GM18873 (cell line): Measurements from ENCODE around the gene WFDC11.
"Not testable (repeated sequence)": the region's sequence is repeated elsewhere in the genome, so short reads cannot be mapped to it uniquely, and the experiment has no call there.

ENCODE experiments used
- ATAC-seq: cut with Tn5 transposase; IDR thresholded peaks from one replicate; pipeline ENCODE4 v1.9.1; 2021; ENCODE audit warnings: mild to moderate bottlenecking, moderate library complexity, moderate number of reproducible peaks; ENCODE audit not compliant: unreplicated experiment, low FRiP score

WFDC11 gene

GRCh38 chr20:45670139-45670538 lies at the start of gene WFDC11:
TSS of gene WFDC11 (minus strand) at chr20:45670239. CDS start at chr20:45650600, 19,639 bp downstream.
- no peak for ATAC-seq

- ATAC-seq, result not testable (repeated sequence)
Measured at GRCh38 chr20:45716141-45716688, 46.2 kb upstream of the WFDC11 start.

GRCh38 chr20:45704969-45705637 lies 35.1 kb upstream of the WFDC11 start, which contains the start of gene WFDC10B:
TSS of gene WFDC10B (minus strand) at chr20:45705019. CDS start at chr20:45685992, 19,027 bp downstream.
- ATAC-seq, result no peak

- ATAC-seq, result no peak
Measured at GRCh38 chr20:45701873-45702272, 31.8 kb upstream of the WFDC11 start, which contains the start of gene WFDC13. TSS of gene WFDC13 (plus strand) at chr20:45702038. CDS start at chr20:45702124, 86 bp downstream.

- no peak for ATAC-seq
Measured at GRCh38 chr20:45701104-45701503, 31.1 kb upstream of the WFDC11 start.

- ATAC-seq, result no peak
Measured at GRCh38 chr20:45695496-45695895, 25.5 kb upstream of the WFDC11 start.

- not testable (repeated sequence) for ATAC-seq
Measured at GRCh38 chr20:45693346-45693745, 23.3 kb upstream of the WFDC11 start.

GRCh38 chr20:45685896-45686295 lies 15.9 kb upstream of the WFDC11 start:
- no peak for ATAC-seq

- ATAC-seq, result no peak
Measured at GRCh38 chr20:45679650-45680049, 9.6 kb upstream of the WFDC11 start.

- no peak for ATAC-seq
Measured at GRCh38 chr20:45672765-45673164, 2.7 kb upstream of the WFDC11 start.

- ATAC-seq, result not testable (repeated sequence)
Measured at GRCh38 chr20:45657038-45657437, 13.0 kb downstream of the WFDC11 start.

GRCh38 chr20:45651726-45652125 lies 18.3 kb downstream of the WFDC11 start:
- ATAC-seq, result not testable (repeated sequence)

GRCh38 chr20:45649312-45649863 lies 20.7 kb downstream of the WFDC11 start:
- no peak for ATAC-seq

- ATAC-seq, result no peak
Measured at GRCh38 chr20:45647441-45648050, 22.5 kb downstream of the WFDC11 start.

GRCh38 chr20:45646875-45647274 lies 23.2 kb downstream of the WFDC11 start:
- ATAC-seq, result no peak

- not testable (repeated sequence) for ATAC-seq
Measured at GRCh38 chr20:45645869-45646268, 24.2 kb downstream of the WFDC11 start.

GRCh38 chr20:45641076-45641475 lies 29.0 kb downstream of the WFDC11 start:
- ATAC-seq, result not testable (repeated sequence)

- no peak for ATAC-seq
Measured at GRCh38 chr20:45639687-45640086, 30.4 kb downstream of the WFDC11 start.

GRCh38 chr20:45636513-45636912 lies 33.5 kb downstream of the WFDC11 start:
- ATAC-seq, result no peak

- no peak for ATAC-seq
Measured at GRCh38 chr20:45631184-45631583, 38.9 kb downstream of the WFDC11 start, which contains the start of gene WFDC9. TSS of gene WFDC9 (minus strand) at chr20:45631284. CDS start at chr20:45610181, 21,103 bp downstream.

GRCh38 chr20:45630371-45630770 lies 39.7 kb downstream of the WFDC11 start:
- ATAC-seq, result no peak
